ENCODE results near the gene COL9A3. TPM values are rescaled to one million over a fixed set of nuclear protein-coding genes. Genes with fewer than 3 reads are reported as not detected.

The COL9A3 gene
- total RNA-seq, 1 donor = not detected

DNA sequence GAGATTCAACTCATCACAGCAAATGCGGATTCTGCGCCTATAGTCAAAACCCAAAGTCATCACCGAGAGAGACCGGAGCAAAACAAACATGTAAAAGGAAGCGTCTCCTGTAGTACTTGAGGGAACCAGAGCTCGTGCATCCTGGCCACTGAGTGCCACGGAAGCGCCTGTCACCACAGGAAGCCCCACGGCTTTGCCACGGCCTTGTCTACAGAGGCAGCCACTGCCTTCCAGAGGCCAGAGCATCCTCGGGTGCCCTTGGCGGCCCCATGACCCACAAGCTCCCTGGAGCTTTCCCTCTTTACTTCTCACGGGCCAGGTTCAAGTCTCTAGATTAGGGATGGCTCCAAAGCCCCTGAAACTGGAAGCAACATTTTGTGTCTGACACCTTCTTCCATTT is 37.3 kb downstream of the COL9A3 start:
- no peak overlapping the region for H3K27ac ChIP-seq (ENCODE audit: low read depth, low read length)
- no peaks in the 10 kb centered on the region for H3K27me3 ChIP-seq (ENCODE audit: insufficient read depth, low read length)
- no peaks in the 10 kb centered on the region for H3K4me1 ChIP-seq (ENCODE audit: insufficient read depth, low read length)
- H2AFZ ChIP-seq (ENCODE audit: low read length) = no peak overlapping the region
- H3K36me3 ChIP-seq (ENCODE audit: insufficient read depth, low read length) = peaks cover 43% of the 10 kb centered on the region
- peaks cover 8% of the 10 kb centered on the region for H4K20me1 ChIP-seq (ENCODE audit: insufficient read depth, low read length)
- H3K9me3 ChIP-seq (ENCODE audit: low read depth, low read length) = no peaks in the 10 kb centered on the region
- H3K4me3 ChIP-seq (ENCODE audit: insufficient read depth, low read length) = no peak overlapping the region
- H3K79me2 ChIP-seq (ENCODE audit: insufficient read depth, low read length) = peaks cover 16% of the 10 kb centered on the region
- TF ChIP-seq, protein P1, sequence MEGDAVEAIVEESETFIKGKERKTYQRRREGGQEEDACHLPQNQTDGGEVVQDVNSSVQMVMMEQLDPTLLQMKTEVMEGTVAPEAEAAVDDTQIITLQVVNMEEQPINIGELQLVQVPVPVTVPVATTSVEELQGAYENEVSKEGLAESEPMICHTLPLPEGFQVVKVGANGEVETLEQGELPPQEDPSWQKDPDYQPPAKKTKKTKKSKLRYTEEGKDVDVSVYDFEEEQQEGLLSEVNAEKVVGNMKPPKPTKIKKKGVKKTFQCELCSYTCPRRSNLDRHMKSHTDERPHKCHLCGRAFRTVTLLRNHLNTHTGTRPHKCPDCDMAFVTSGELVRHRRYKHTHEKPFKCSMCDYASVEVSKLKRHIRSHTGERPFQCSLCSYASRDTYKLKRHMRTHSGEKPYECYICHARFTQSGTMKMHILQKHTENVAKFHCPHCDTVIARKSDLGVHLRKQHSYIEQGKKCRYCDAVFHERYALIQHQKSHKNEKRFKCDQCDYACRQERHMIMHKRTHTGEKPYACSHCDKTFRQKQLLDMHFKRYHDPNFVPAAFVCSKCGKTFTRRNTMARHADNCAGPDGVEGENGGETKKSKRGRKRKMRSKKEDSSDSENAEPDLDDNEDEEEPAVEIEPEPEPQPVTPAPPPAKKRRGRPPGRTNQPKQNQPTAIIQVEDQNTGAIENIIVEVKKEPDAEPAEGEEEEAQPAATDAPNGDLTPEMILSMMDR (IDR thresholded peaks at IDR 0.05; ENCODE audit: extremely low read depth, low read depth, low read length) = no peak
- no peak overlapping the region for H3K4me2 ChIP-seq (ENCODE audit: insufficient read depth, low read length)
- DNase-seq (ENCODE audit: insufficient read length, low spot score, missing footprints) = peak; percentile 26

- peaks cover 43% of the 10 kb centered on the region for H3K36me3 ChIP-seq (ENCODE audit: insufficient read depth, low read length)
- TF ChIP-seq, protein P1 (IDR thresholded peaks at IDR 0.05; ENCODE audit: extremely low read depth, low read depth, low read length) = no peak
- H3K79me2 ChIP-seq (ENCODE audit: insufficient read depth, low read length) = peaks cover 26% of the 10 kb centered on the region
- H3K4me2 ChIP-seq (ENCODE audit: insufficient read depth, low read length) = no peak overlapping the region
- H3K27me3 ChIP-seq (ENCODE audit: insufficient read depth, low read length) = no peaks in the 10 kb centered on the region
- peaks cover 12% of the 10 kb centered on the region for H4K20me1 ChIP-seq (ENCODE audit: insufficient read depth, low read length)
- H3K4me3 ChIP-seq (ENCODE audit: insufficient read depth, low read length) = no peak overlapping the region
- H3K4me1 ChIP-seq (ENCODE audit: insufficient read depth, low read length) = peaks cover 6% of the 10 kb centered on the region
- H3K27ac ChIP-seq (ENCODE audit: low read depth, low read length) = no peak overlapping the region
- no peak for DNase-seq (ENCODE audit: insufficient read length, low spot score, missing footprints)
- no peaks in the 10 kb centered on the region for H3K9me3 ChIP-seq (ENCODE audit: low read depth, low read length)
- H2AFZ ChIP-seq (ENCODE audit: low read length) = no peak overlapping the region
Observed at GRCh38 chr20:62855120-62855519, 38.3 kb downstream of the COL9A3 start.

- Histone ChIP-seq H3K27me3 (ENCODE audit: insufficient read depth, low read length) (no peaks in the 10 kb centered on the region), H3K27ac (ENCODE audit: low read depth, low read length) (no peak overlapping the region), H3K4me3 (ENCODE audit: insufficient read depth, low read length) (no peak overlapping the region), H3K79me2 (ENCODE audit: insufficient read depth, low read length) (peaks cover 31% of the 10 kb centered on the region), H3K36me3 (ENCODE audit: insufficient read depth, low read length) (peaks cover 43% of the 10 kb centered on the region), H2AFZ (ENCODE audit: low read length) (no peak overlapping the region), H3K9me3 (ENCODE audit: low read depth, low read length) (no peaks in the 10 kb centered on the region), H3K4me2 (ENCODE audit: insufficient read depth, low read length) (no peak overlapping the region), H4K20me1 (ENCODE audit: insufficient read depth, low read length) (peaks cover 15% of the 10 kb centered on the region), H3K4me1 (ENCODE audit: insufficient read depth, low read length) (peaks cover 8% of the 10 kb centered on the region)
- TF ChIP-seq, protein P1 (IDR thresholded peaks at IDR 0.05; ENCODE audit: extremely low read depth, low read depth, low read length) = no peak
- peak; percentile 60 for DNase-seq (ENCODE audit: insufficient read length, low spot score, missing footprints)
Observed at GRCh38 chr20:62856931-62857619, 40.2 kb downstream of the COL9A3 start.

GRCh38 chr20:62858058-62858830 is 41.4 kb downstream of the COL9A3 start:
- TF ChIP-seq, protein P1 (IDR thresholded peaks at IDR 0.05; ENCODE audit: extremely low read depth, low read depth, low read length) = no peak
- no peaks in the 10 kb centered on the region for H3K27me3 ChIP-seq (ENCODE audit: insufficient read depth, low read length)
- H3K36me3 ChIP-seq (ENCODE audit: insufficient read depth, low read length) = peaks cover 34% of the 10 kb centered on the region
- peaks cover 31% of the 10 kb centered on the region for H3K79me2 ChIP-seq (ENCODE audit: insufficient read depth, low read length)
- DNase-seq (ENCODE audit: insufficient read length, low spot score, missing footprints) = peak; percentile 44
- no peak overlapping the region for H2AFZ ChIP-seq (ENCODE audit: low read length)
- H3K9me3 ChIP-seq (ENCODE audit: low read depth, low read length) = no peaks in the 10 kb centered on the region
- no peak overlapping the region for H3K27ac ChIP-seq (ENCODE audit: low read depth, low read length)
- peaks cover 15% of the 10 kb centered on the region for H4K20me1 ChIP-seq (ENCODE audit: insufficient read depth, low read length)
- H3K4me1 ChIP-seq (ENCODE audit: insufficient read depth, low read length) = peaks cover 8% of the 10 kb centered on the region
- H3K4me2 ChIP-seq (ENCODE audit: insufficient read depth, low read length) = no peak overlapping the region
- H3K4me3 ChIP-seq (ENCODE audit: insufficient read depth, low read length) = no peak overlapping the region
